ENCODE measurements around the gene SEMA3F. TPM values are rescaled to one million over a fixed set of nuclear protein-coding genes. Genes with fewer than 3 reads are reported as not detected.

The SEMA3F gene
- total and polyA plus RNA-seq, 2 experiments from 2014 or later: 21.8 to 27.6 TPM

GRCh38 chr3:50230104-50230793 is 75.1 kb downstream of the SEMA3F start:
- Histone ChIP-seq H3K4me3 (no peak overlapping the region), H3K27ac (no peak overlapping the region), H3K4me1 (ENCODE audit: low read depth) (peaks cover 24% of the 10 kb centered on the region), H3K27me3 (no peaks in the 10 kb centered on the region), H3K36me3 (no peaks in the 10 kb centered on the region), H3K9me3 (ENCODE audit: low read depth) (no peaks in the 10 kb centered on the region)
- no peak for TF ChIP-seq CTCF (IDR thresholded peaks at IDR 0.05; ENCODE audit: low read depth, low read length)
- DNase-seq (ENCODE audit: low read depth in 1 of 2, low spot score in 1 of 2): no peak

GRCh38 chr3:50230794-50231125 is 75.6 kb downstream of the SEMA3F start:
- Histone ChIP-seq H3K9me3 (ENCODE audit: low read depth) (no peaks in the 10 kb centered on the region), H3K4me3 (no peak overlapping the region), H3K4me1 (ENCODE audit: low read depth) (peaks cover 27% of the 10 kb centered on the region), H3K27me3 (no peaks in the 10 kb centered on the region), H3K36me3 (no peaks in the 10 kb centered on the region), H3K27ac (no peak overlapping the region)
- no peak for DNase-seq (ENCODE audit: low read depth in 1 of 2, low spot score in 1 of 2)
- TF ChIP-seq CTCF (IDR thresholded peaks at IDR 0.05; ENCODE audit: low read depth, low read length): no peak

GRCh38 chr3:50231581-50231980 is 76.5 kb downstream of the SEMA3F start:
- no peak for TF ChIP-seq CTCF (IDR thresholded peaks at IDR 0.05; ENCODE audit: low read depth, low read length)
- Histone ChIP-seq H3K27ac (no peak overlapping the region), H3K27me3 (no peaks in the 10 kb centered on the region), H3K9me3 (ENCODE audit: low read depth) (no peaks in the 10 kb centered on the region), H3K36me3 (no peaks in the 10 kb centered on the region), H3K4me1 (ENCODE audit: low read depth) (peaks cover 27% of the 10 kb centered on the region), H3K4me3 (no peak overlapping the region)
- DNase-seq (ENCODE audit: low read depth in 1 of 2, low spot score in 1 of 2): no peak

GRCh38 chr3:50232303-50232702 is 77.2 kb downstream of the SEMA3F start:
- Histone ChIP-seq H3K27ac (no peak overlapping the region), H3K27me3 (no peaks in the 10 kb centered on the region), H3K4me3 (no peak overlapping the region), H3K9me3 (ENCODE audit: low read depth) (no peaks in the 10 kb centered on the region), H3K4me1 (ENCODE audit: low read depth) (peaks cover 27% of the 10 kb centered on the region), H3K36me3 (no peaks in the 10 kb centered on the region)
- DNase-seq (ENCODE audit: low read depth in 1 of 2, low spot score in 1 of 2): no peak
- no peak for TF ChIP-seq CTCF (IDR thresholded peaks at IDR 0.05; ENCODE audit: low read depth, low read length)

- Histone ChIP-seq H3K4me1 (ENCODE audit: low read depth) (peaks cover 25% of the 10 kb centered on the region), H3K4me3 (no peak overlapping the region), H3K27ac (peak overlapping the region; percentile 57), H3K27me3 (no peaks in the 10 kb centered on the region), H3K36me3 (no peaks in the 10 kb centered on the region), H3K9me3 (ENCODE audit: low read depth) (no peaks in the 10 kb centered on the region)
- peak in 1 of 2 donors; percentile 80 for DNase-seq (ENCODE audit: low read depth in 1 of 2, low spot score in 1 of 2)
- no peak for TF ChIP-seq CTCF (IDR thresholded peaks at IDR 0.05; ENCODE audit: low read depth, low read length)
These were observed 78.1 kb downstream of the SEMA3F start for GRCh38 chr3:50233176-50233575.
